HCT116 (cell line): ENCODE measurements around the gene KRTAP6-3.

Experiments used
- CBX3 ChIP-seq: IDR thresholded peaks from 2 replicates; pipeline ENCODE4 v1.6.1; 2012; ENCODE audit warnings: low read depth
- CTCF ChIP-seq, 3 experiments: fragments of 200-600 bp in 1 of 3; sonication (generic) in 1 of 3; IDR thresholded peaks in 2 of 3; conservative IDR thresholded peaks in 1 of 3; 2 replicates each; pipeline ENCODE4 v1.5.1; 2012 to 2017; ENCODE audit warnings: low read depth in 2 of 3, low read length in 2 of 3, antibody characterized with exemption in 1 of 3, borderline replicate concordance in 1 of 3, control low read depth in 1 of 3, mild to moderate bottlenecking in 1 of 3, mixed read lengths in 1 of 3, mixed run types in 1 of 3, moderate library complexity in 1 of 3; ENCODE audit not compliant: insufficient read depth in 1 of 3
- EZH2 ChIP-seq: fragments of 200-600 bp; sonication (generic); IDR thresholded peaks from 2 replicates; pipeline ENCODE4 v1.6.1; 2017; ENCODE audit warnings: antibody characterized with exemption, mixed run types
- EZH2phosphoT487 ChIP-seq: fragments of 200-600 bp; IDR thresholded peaks from 2 replicates; pipeline ENCODE4 v1.6.1; 2018; ENCODE audit warnings: antibody characterized with exemption, borderline replicate concordance
- POLR2AphosphoS5 ChIP-seq: IDR thresholded peaks from 2 replicates; pipeline ENCODE4 v1.6.1; 2011; ENCODE audit warnings: mild to moderate bottlenecking, low read depth, low read length, moderate library complexity
- SRF ChIP-seq: IDR thresholded peaks from 2 replicates; pipeline ENCODE4 v1.6.1; 2012; ENCODE audit warnings: low read depth
- YY1 ChIP-seq: IDR thresholded peaks from 2 replicates; pipeline ENCODE4 v1.6.1; 2011; ENCODE audit warnings: low read length, low read depth, moderate library complexity, mild to moderate bottlenecking; ENCODE audit not compliant: insufficient replicate concordance; ENCODE audit errors: extremely low read depth
- ZFX ChIP-seq: fragments of 450-650 bp; IDR thresholded peaks from 2 replicates; pipeline ENCODE4 v1.6.1; 2017
- TF ChIP-seq, protein P1 (sequence below): IDR thresholded peaks from 2 replicates; pipeline ENCODE4 v1.6.1; 2012; ENCODE audit warnings: low read depth

- TF ChIP-seq SRF (no peak), YY1 (no peak), CBX3 (no peak), EZH2 (no peak), POLR2AphosphoS5 (no peak), CTCF (IDR thresholded peaks at IDR 0.05 in 2 of 3, conservative IDR thresholded peaks at IDR 0.05 in 1 of 3; ENCODE audit: borderline replicate concordance in 1 of 3, insufficient read depth in 1 of 3, low read depth in 2 of 3, low read length in 2 of 3) (no peak), EZH2phosphoT487 (no peak), ZFX (no peak)
- TF ChIP-seq, protein P1, sequence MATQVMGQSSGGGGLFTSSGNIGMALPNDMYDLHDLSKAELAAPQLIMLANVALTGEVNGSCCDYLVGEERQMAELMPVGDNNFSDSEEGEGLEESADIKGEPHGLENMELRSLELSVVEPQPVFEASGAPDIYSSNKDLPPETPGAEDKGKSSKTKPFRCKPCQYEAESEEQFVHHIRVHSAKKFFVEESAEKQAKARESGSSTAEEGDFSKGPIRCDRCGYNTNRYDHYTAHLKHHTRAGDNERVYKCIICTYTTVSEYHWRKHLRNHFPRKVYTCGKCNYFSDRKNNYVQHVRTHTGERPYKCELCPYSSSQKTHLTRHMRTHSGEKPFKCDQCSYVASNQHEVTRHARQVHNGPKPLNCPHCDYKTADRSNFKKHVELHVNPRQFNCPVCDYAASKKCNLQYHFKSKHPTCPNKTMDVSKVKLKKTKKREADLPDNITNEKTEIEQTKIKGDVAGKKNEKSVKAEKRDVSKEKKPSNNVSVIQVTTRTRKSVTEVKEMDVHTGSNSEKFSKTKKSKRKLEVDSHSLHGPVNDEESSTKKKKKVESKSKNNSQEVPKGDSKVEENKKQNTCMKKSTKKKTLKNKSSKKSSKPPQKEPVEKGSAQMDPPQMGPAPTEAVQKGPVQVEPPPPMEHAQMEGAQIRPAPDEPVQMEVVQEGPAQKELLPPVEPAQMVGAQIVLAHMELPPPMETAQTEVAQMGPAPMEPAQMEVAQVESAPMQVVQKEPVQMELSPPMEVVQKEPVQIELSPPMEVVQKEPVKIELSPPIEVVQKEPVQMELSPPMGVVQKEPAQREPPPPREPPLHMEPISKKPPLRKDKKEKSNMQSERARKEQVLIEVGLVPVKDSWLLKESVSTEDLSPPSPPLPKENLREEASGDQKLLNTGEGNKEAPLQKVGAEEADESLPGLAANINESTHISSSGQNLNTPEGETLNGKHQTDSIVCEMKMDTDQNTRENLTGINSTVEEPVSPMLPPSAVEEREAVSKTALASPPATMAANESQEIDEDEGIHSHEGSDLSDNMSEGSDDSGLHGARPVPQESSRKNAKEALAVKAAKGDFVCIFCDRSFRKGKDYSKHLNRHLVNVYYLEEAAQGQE, result no peak
These were observed 31.1 kb downstream of the KRTAP6-3 start for GRCh38 chr21:30623362-30623761.
